Glutamatergic neuron (in vitro differentiated cells): ENCODE measurements around the gene CERS6. TPM values are rescaled to one million over a fixed set of nuclear protein-coding genes. Genes with fewer than 3 reads are reported as not detected.
A peak's percentile ranks its signal among the peaks of the same experiment; 100 is the strongest.

ENCODE experiments used
- DNase-seq: peaks from one replicate; pipeline ENCODE4 v3.0.0; 2022
- H3K27ac Mint-ChIP-seq: one replicate; pipeline ENCODE4 v1.8.0; 2020; ENCODE audit warnings: mild to moderate bottlenecking, mixed read lengths, inconsistent platforms; ENCODE audit not compliant: unreplicated experiment
- H3K27me3 Mint-ChIP-seq: one replicate; pipeline ENCODE4 v1.8.0; 2020; ENCODE audit warnings: mild to moderate bottlenecking, moderate library complexity, mixed read lengths, inconsistent platforms; ENCODE audit not compliant: unreplicated experiment
- H3K36me3 Mint-ChIP-seq: one replicate; pipeline ENCODE4 v1.8.0; 2020; ENCODE audit warnings: mild to moderate bottlenecking, mixed read lengths, inconsistent platforms; ENCODE audit not compliant: unreplicated experiment
- H3K4me1 Mint-ChIP-seq: one replicate; pipeline ENCODE4 v1.8.0; 2020; ENCODE audit warnings: mild to moderate bottlenecking, low read depth, mixed read lengths, inconsistent platforms; ENCODE audit not compliant: unreplicated experiment
- H3K4me3 Mint-ChIP-seq: one replicate; pipeline ENCODE4 v1.8.0; 2020; ENCODE audit warnings: mild to moderate bottlenecking, mixed read lengths, inconsistent platforms; ENCODE audit not compliant: unreplicated experiment
- H3K9me3 Mint-ChIP-seq: one replicate; pipeline ENCODE4 v1.8.0; 2020; ENCODE audit warnings: mild to moderate bottlenecking, moderate library complexity, mixed read lengths, inconsistent platforms; ENCODE audit not compliant: unreplicated experiment
- CTCF ChIP-seq: fragments of 200-600 bp; sonication (generic); IDR thresholded peaks from one replicate; pipeline ENCODE4 v1.5.0; 2021; ENCODE audit not compliant: partially characterized antibody, unreplicated experiment
- total RNA-seq: library from RNA; stranded (reverse); fragmentation: NEBNext Ultra II Directional; extraction: Animal tissue kit (Norgen Biotek cat#: 25700); gene quantifications from one replicate; pipeline ENCODE4 v1.2.1, GENCODE V29; 2021; ENCODE audit not compliant: unreplicated experiment

Gene CERS6
- total RNA-seq, 1 donor from 2014 or later: 143 TPM

GRCh38 chr2:168749297-168749696 is 293.2 kb downstream of the CERS6 start:
- peaks cover 2% of the 10 kb centered on the region for H3K27me3 Mint-ChIP-seq
- TF ChIP-seq CTCF: no peak
- no peaks in the 10 kb centered on the region for H3K36me3 Mint-ChIP-seq
- H3K4me3 Mint-ChIP-seq: no peak overlapping the region
- DNase-seq: no peak
- no peaks in the 10 kb centered on the region for H3K9me3 Mint-ChIP-seq
- peak overlapping the region; percentile 20 for H3K27ac Mint-ChIP-seq
- H3K4me1 Mint-ChIP-seq: peaks cover 21% of the 10 kb centered on the region

GRCh38 chr2:168751104-168751740 is 295.1 kb downstream of the CERS6 start:
- Mint-ChIP-seq H3K4me1 (peaks cover 33% of the 10 kb centered on the region), H3K9me3 (peaks cover 2% of the 10 kb centered on the region), H3K27ac (no peak overlapping the region)

GRCh38 chr2:168752361-168752760 is 296.3 kb downstream of the CERS6 start:
- H3K4me3 Mint-ChIP-seq: no peak overlapping the region
- no peaks in the 10 kb centered on the region for H3K36me3 Mint-ChIP-seq
- peaks cover 3% of the 10 kb centered on the region for H3K9me3 Mint-ChIP-seq
- no peak overlapping the region for H3K27ac Mint-ChIP-seq
- H3K4me1 Mint-ChIP-seq: peaks cover 44% of the 10 kb centered on the region
- no peak for TF ChIP-seq CTCF
- peaks cover 2% of the 10 kb centered on the region for H3K27me3 Mint-ChIP-seq
- no peak for DNase-seq

More at GRCh38 chr2:168751104-168751740, 295.1 kb downstream of the CERS6 start:
- Mint-ChIP-seq H3K4me3 (no peak overlapping the region), H3K27me3 (peaks cover 2% of the 10 kb centered on the region), H3K36me3 (no peaks in the 10 kb centered on the region)
- no peak for TF ChIP-seq CTCF
- no peak for DNase-seq

GRCh38 chr2:168753765-168754329 is 297.8 kb downstream of the CERS6 start:
- Mint-ChIP-seq H3K4me3 (no peak overlapping the region), H3K36me3 (no peaks in the 10 kb centered on the region), H3K9me3 (peaks cover 5% of the 10 kb centered on the region), H3K27me3 (peaks cover 2% of the 10 kb centered on the region), H3K27ac (no peak overlapping the region), H3K4me1 (peaks cover 41% of the 10 kb centered on the region)
- DNase-seq: no peak
- TF ChIP-seq CTCF: no peak

GRCh38 chr2:168757223-168757622 is 301.2 kb downstream of the CERS6 start:
- Mint-ChIP-seq H3K4me3 (peak overlapping the region; percentile 2), H3K27me3 (no peaks in the 10 kb centered on the region), H3K4me1 (peaks cover 36% of the 10 kb centered on the region), H3K9me3 (peaks cover 5% of the 10 kb centered on the region), H3K27ac (peak overlapping the region; percentile 81), H3K36me3 (no peaks in the 10 kb centered on the region)
- TF ChIP-seq CTCF: no peak
- DNase-seq: no peak
